Measurements from ENCODE around the gene KCNMB1. TPM values are rescaled to one million over a fixed set of nuclear protein-coding genes. Genes with fewer than 3 reads are reported as not detected.

The KCNMB1 gene
- total and polyA plus RNA-seq, 10 of the 15 experiments (the other 5 are each of a cell fraction or from before 2014, with no cell fraction given), result 1.2 to 3.6 (median 2.6) TPM

- no peak for TF ChIP-seq CUX1 (IDR thresholded peaks at IDR 0.05; ENCODE audit: insufficient replicate concordance, low read depth, low read length)
- TF ChIP-seq BRCA1 (IDR thresholded peaks at IDR 0.05; ENCODE audit: low read depth, low read length), result no peak
- Histone ChIP-seq H3K4me3 (no peak overlapping the region), H3K9ac (ENCODE audit: control insufficient read depth, insufficient read depth, low read length) (no peak overlapping the region), H3K27ac (ENCODE audit: control insufficient read depth, insufficient read depth) (no peak overlapping the region), H3K9me3 (replicated peaks; ENCODE audit: control insufficient read depth, insufficient read depth, low read length) (no peaks in the 10 kb centered on the region), H3K4me1 (ENCODE audit: control insufficient read depth, insufficient read depth, low read length) (no peaks in the 10 kb centered on the region), H4K20me1 (ENCODE audit: control insufficient read depth, insufficient read depth) (no peaks in the 10 kb centered on the region), H3K79me2 (ENCODE audit: control insufficient read depth, insufficient read depth, low read length) (no peaks in the 10 kb centered on the region), H2AFZ (ENCODE audit: control insufficient read depth, low read depth, low read length) (no peak overlapping the region), H3K36me3 (ENCODE audit: control insufficient read depth in 2 of 2, insufficient read depth in 2 of 2, low read length in 1 of 2) (no peaks in the 10 kb centered on the region), H3K27me3 (replicated peaks in 1 of 2; ENCODE audit: control insufficient read depth in 2 of 2, insufficient read depth in 2 of 2, low read length in 1 of 2) (peaks cover 0 to 2% of the 10 kb centered on the region in 2 experiments; a peak in 3 of 4 replicates), H3K4me2 (ENCODE audit: control insufficient read depth, insufficient read depth) (no peak overlapping the region)
- ATAC-seq, result peak; percentile 50
- in situ Hi-C loops (cut with MboI) (no loop called here), intact Hi-C loops (cut with micrococcal nuclease; ENCODE audit: unreplicated experiment) (no loop called here)
- no TSS peak for BruUV-seq (replicated peaks)
- no peak for DNase-seq (ENCODE audit: low read depth, low spot score)
- ChIA-PET SMC1A (ENCODE audit: uncharacterized antibody, unreplicated experiment) (interaction anchor here (0.9 to 4.0 kb wide), 2 partner anchors 10 to 197 kb away, joined by 3 to 25 read pairs; no protein-coding TSS in a partner anchor), CTCF (interaction anchor here (1.0 to 2.9 kb wide), 3 partner anchors 186 to 199 kb away, joined by 6 to 20 read pairs (median 6); no protein-coding TSS in a partner anchor), POLR2A (no interaction called here), RAD21 (ENCODE audit: unreplicated experiment) (interaction anchor here (0.7 to 0.8 kb wide), 2 partner anchors 10 to 189 kb away, joined by 3 read pairs; no protein-coding TSS in a partner anchor)
- WGBS (ENCODE audit: insufficient coverage, insufficient replicate concordance, low lambda C conversion rate, missing lambda C conversion rate), result 7% methylated on average over 10 of the region's 10 CpGs
- no peak for FAIRE-seq
Measured at GRCh38 chr5:170436335-170436734, 47.2 kb upstream of the KCNMB1 start.
